Liver (tissue), 9 donors: ENCODE results near the gene FRAS1. TPM values are rescaled to one million over a fixed set of nuclear protein-coding genes. Genes with fewer than 3 reads are reported as not detected.

Experiments used
- DNase-seq: peaks from one replicate; pipeline ENCODE4 v3.0.0-alpha.2; 2017; ENCODE audit warnings: low spot score
- H3K27ac ChIP-seq, 2 donors: one replicate each; pipeline ENCODE4 v1.7.0; 2013; ENCODE audit warnings: inconsistent platforms in 2 of 2, low read length in 2 of 2, control low read depth in 1 of 2, low read depth in 1 of 2, mild to moderate bottlenecking in 1 of 2
- H3K27me3 ChIP-seq, 4 donors: one replicate each; pipeline versions ENCODE4 v1.6.1 to v1.7.0; 2013; ENCODE audit warnings: low read length in 3 of 4, inconsistent platforms in 1 of 4, mild to moderate bottlenecking in 1 of 4, moderate library complexity in 1 of 4; ENCODE audit not compliant: control insufficient read depth in 4 of 4, insufficient read depth in 4 of 4
- H3K36me3 ChIP-seq, 4 donors: one replicate each; pipeline versions ENCODE4 v1.6.1 to v1.7.0; 2013; ENCODE audit warnings: low read length in 3 of 4, mild to moderate bottlenecking in 3 of 4, low read depth in 1 of 4, moderate library complexity in 1 of 4; ENCODE audit not compliant: control insufficient read depth in 4 of 4, insufficient read depth in 3 of 4
- H3K4me1 ChIP-seq, 4 donors: one replicate each; pipeline versions ENCODE4 v1.6.1 to v1.7.0; 2013; ENCODE audit warnings: low read length in 3 of 4, mild to moderate bottlenecking in 3 of 4, moderate library complexity in 1 of 4; ENCODE audit not compliant: control insufficient read depth in 4 of 4, insufficient read depth in 4 of 4
- H3K4me3 ChIP-seq, 3 donors: one replicate each; pipeline versions ENCODE4 v1.6.1 to v1.7.0; 2013; ENCODE audit warnings: low read length in 3 of 3, control low read depth in 1 of 3, low read depth in 1 of 3, mild to moderate bottlenecking in 1 of 3
- H3K9ac ChIP-seq, 2 donors: one replicate each; pipeline ENCODE4 v1.7.0; 2013; ENCODE audit warnings: low read length in 2 of 2, mild to moderate bottlenecking in 2 of 2, moderate library complexity in 2 of 2, control low read depth in 1 of 2, low read depth in 1 of 2
- H3K9me3 ChIP-seq, 4 donors: one replicate each; pipeline versions ENCODE4 v1.6.1 to v1.7.0; 2013; ENCODE audit warnings: low read length in 3 of 4; ENCODE audit not compliant: control insufficient read depth in 4 of 4
- EGR1 ChIP-seq, 2 donors: IDR thresholded peaks; 2 replicates each; pipeline ENCODE4 v1.6.1; 2016 to 2018; ENCODE audit warnings: antibody characterized with exemption in 2 of 2, low read depth in 2 of 2
- FOXA1 ChIP-seq: IDR thresholded peaks from 2 replicates; pipeline ENCODE4 v1.6.1; 2016; ENCODE audit warnings: antibody characterized with exemption
- FOXA2 ChIP-seq: IDR thresholded peaks from 2 replicates; pipeline ENCODE4 v1.6.1; 2016; ENCODE audit warnings: antibody characterized with exemption
- HNF4A ChIP-seq, 2 donors: conservative IDR thresholded peaks; 2 replicates each; pipeline ENCODE4 v1.6.1; 2016; ENCODE audit warnings: antibody characterized with exemption in 2 of 2, mild to moderate bottlenecking in 2 of 2
- HNF4G ChIP-seq: IDR thresholded peaks from 2 replicates; pipeline ENCODE4 v1.6.1; 2016; ENCODE audit warnings: antibody characterized with exemption
- JUND ChIP-seq, 2 donors: IDR thresholded peaks; 2 replicates each; pipeline ENCODE4 v1.6.1; 2016; ENCODE audit warnings: antibody characterized with exemption in 2 of 2
- NR2F2 ChIP-seq: IDR thresholded peaks from 2 replicates; pipeline ENCODE4 v1.6.1; 2016; ENCODE audit warnings: antibody characterized with exemption
- RAD21 ChIP-seq, 2 donors: IDR thresholded peaks; 2 replicates each; pipeline ENCODE4 v1.6.1; 2016; ENCODE audit warnings: antibody characterized with exemption in 2 of 2, mild to moderate bottlenecking in 2 of 2
- SP1 ChIP-seq: IDR thresholded peaks from 2 replicates; pipeline ENCODE4 v1.6.1; 2018; ENCODE audit warnings: antibody characterized with exemption, mild to moderate bottlenecking
- TAF1 ChIP-seq: conservative IDR thresholded peaks from 2 replicates; pipeline ENCODE4 v1.6.1; 2016; ENCODE audit warnings: antibody characterized with exemption, mild to moderate bottlenecking
- YY1 ChIP-seq: IDR thresholded peaks from 2 replicates; pipeline ENCODE4 v1.6.1; 2016; ENCODE audit warnings: antibody characterized with exemption, mild to moderate bottlenecking
- WGBS: extraction: QIAGEN DNeasy Blood & Tissue Kit; methylation state at CpG from one replicate; pipeline ENCODE4 v1.1.7; 2013; 5-methylcytosine and 5-hydroxymethylcytosine counted together
- polyA plus RNA-seq, 2 donors: library from polyadenylated mRNA; stranded (reverse) in 1 of 2; unstranded in 1 of 2; fragments of 200-250 nt in 1 of 2; fragments of >200 nt in 1 of 2; fragmentation: Nextera tagmentation in 1 of 2; extraction: Ambion mirVana in 1 of 2; gene quantifications; one replicate each; pipeline versions ENCODE4 v1.2.1 to v1.2.3, GENCODE V29; 2013 to 2015
- total RNA-seq, 2 donors: library from RNA; depleted of rRNA; stranded (reverse); fragments of >200 nt; gene quantifications; one replicate each; pipeline ENCODE4 v1.2.3, GENCODE V29; 2014
- TF ChIP-seq, protein P1 (sequence below): IDR thresholded peaks from 2 replicates; pipeline ENCODE4 v1.6.1; 2016; ENCODE audit warnings: antibody characterized with exemption, mild to moderate bottlenecking
- TF ChIP-seq, protein P2 (sequence below): IDR thresholded peaks from 2 replicates; pipeline ENCODE4 v1.6.1; 2016; ENCODE audit warnings: antibody characterized with exemption
- TF ChIP-seq, protein P3 (sequence below): fragments of 150-350 bp; IDR thresholded peaks from 2 replicates; pipeline ENCODE4 v1.5.1; 2017; ENCODE audit warnings: improper control_type of control experiment, low read depth, low read length; ENCODE audit not compliant: missing input control
- TF ChIP-seq, protein P4 (sequence below): IDR thresholded peaks from 2 replicates; pipeline ENCODE4 v1.6.1; 2016; ENCODE audit warnings: antibody characterized with exemption
- TF ChIP-seq, protein P5 (sequence below): IDR thresholded peaks from 2 replicates; pipeline ENCODE4 v1.6.1; 2016; ENCODE audit warnings: antibody characterized with exemption
- donor health status: healthy.
- donor health status: healthy.
- donor health status: healthy.
- donor health status: healthy.
- donor health status: healthy.

Gene FRAS1
- total and polyA plus RNA-seq, 4 donors, result 0.08 to 6.0 (median 1.1) TPM

DNA sequence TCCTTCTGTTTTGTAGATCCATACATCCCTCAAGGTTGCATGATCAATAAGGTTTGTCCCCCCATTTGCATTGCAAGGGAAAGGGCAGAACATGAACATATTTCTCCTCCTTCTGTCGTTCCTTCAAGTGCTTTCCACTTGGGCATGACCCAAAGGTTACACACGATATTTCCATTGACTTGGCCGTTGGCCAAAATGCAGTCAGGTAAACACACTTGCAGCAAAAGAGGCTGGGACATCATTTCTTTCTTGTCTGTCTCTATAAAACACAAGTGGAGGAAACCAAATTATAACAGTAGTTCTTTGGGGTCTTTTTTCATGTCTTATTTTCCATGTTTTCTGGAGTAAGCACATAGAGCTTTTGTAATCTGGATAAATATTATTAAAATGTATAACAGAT lies 156.1 kb downstream of the FRAS1 start:
- Histone ChIP-seq H3K4me3 (no peak overlapping the region), H3K4me1 (no peaks in the 10 kb centered on the region), H3K9ac (no peak overlapping the region), H3K27me3 (peaks cover 0 to 3% (median 0%) of the 10 kb centered on the region in 4 donors), H3K27ac (no peak overlapping the region), H3K9me3 (no peaks in the 10 kb centered on the region), H3K36me3 (no peaks in the 10 kb centered on the region)
- 39% methylated on average over 3 of the region's 3 CpGs for WGBS
- no peak for DNase-seq
- TF ChIP-seq FOXA2 (no peak), NR2F2 (no peak), EGR1 (IDR thresholded peaks at IDR 0.05; ENCODE audit: low read depth in 2 of 2) (no peak), FOXA1 (no peak), SP1 (no peak), TAF1 (no peak), RAD21 (IDR thresholded peaks at IDR 0.05) (no peak), JUND (IDR thresholded peaks at IDR 0.05) (no peak), HNF4A (conservative IDR thresholded peaks at IDR 0.05) (no peak), YY1 (no peak)
- TF ChIP-seq, protein P1, sequence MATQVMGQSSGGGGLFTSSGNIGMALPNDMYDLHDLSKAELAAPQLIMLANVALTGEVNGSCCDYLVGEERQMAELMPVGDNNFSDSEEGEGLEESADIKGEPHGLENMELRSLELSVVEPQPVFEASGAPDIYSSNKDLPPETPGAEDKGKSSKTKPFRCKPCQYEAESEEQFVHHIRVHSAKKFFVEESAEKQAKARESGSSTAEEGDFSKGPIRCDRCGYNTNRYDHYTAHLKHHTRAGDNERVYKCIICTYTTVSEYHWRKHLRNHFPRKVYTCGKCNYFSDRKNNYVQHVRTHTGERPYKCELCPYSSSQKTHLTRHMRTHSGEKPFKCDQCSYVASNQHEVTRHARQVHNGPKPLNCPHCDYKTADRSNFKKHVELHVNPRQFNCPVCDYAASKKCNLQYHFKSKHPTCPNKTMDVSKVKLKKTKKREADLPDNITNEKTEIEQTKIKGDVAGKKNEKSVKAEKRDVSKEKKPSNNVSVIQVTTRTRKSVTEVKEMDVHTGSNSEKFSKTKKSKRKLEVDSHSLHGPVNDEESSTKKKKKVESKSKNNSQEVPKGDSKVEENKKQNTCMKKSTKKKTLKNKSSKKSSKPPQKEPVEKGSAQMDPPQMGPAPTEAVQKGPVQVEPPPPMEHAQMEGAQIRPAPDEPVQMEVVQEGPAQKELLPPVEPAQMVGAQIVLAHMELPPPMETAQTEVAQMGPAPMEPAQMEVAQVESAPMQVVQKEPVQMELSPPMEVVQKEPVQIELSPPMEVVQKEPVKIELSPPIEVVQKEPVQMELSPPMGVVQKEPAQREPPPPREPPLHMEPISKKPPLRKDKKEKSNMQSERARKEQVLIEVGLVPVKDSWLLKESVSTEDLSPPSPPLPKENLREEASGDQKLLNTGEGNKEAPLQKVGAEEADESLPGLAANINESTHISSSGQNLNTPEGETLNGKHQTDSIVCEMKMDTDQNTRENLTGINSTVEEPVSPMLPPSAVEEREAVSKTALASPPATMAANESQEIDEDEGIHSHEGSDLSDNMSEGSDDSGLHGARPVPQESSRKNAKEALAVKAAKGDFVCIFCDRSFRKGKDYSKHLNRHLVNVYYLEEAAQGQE, result no peak
- TF ChIP-seq, protein P2, sequence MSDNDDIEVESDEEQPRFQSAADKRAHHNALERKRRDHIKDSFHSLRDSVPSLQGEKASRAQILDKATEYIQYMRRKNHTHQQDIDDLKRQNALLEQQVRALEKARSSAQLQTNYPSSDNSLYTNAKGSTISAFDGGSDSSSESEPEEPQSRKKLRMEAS, result no peak
- TF ChIP-seq, protein P3, sequence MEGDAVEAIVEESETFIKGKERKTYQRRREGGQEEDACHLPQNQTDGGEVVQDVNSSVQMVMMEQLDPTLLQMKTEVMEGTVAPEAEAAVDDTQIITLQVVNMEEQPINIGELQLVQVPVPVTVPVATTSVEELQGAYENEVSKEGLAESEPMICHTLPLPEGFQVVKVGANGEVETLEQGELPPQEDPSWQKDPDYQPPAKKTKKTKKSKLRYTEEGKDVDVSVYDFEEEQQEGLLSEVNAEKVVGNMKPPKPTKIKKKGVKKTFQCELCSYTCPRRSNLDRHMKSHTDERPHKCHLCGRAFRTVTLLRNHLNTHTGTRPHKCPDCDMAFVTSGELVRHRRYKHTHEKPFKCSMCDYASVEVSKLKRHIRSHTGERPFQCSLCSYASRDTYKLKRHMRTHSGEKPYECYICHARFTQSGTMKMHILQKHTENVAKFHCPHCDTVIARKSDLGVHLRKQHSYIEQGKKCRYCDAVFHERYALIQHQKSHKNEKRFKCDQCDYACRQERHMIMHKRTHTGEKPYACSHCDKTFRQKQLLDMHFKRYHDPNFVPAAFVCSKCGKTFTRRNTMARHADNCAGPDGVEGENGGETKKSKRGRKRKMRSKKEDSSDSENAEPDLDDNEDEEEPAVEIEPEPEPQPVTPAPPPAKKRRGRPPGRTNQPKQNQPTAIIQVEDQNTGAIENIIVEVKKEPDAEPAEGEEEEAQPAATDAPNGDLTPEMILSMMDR, result no peak
- TF ChIP-seq, protein P4, sequence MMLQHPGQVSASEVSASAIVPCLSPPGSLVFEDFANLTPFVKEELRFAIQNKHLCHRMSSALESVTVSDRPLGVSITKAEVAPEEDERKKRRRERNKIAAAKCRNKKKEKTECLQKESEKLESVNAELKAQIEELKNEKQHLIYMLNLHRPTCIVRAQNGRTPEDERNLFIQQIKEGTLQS, result no peak
- TF ChIP-seq, protein P5, sequence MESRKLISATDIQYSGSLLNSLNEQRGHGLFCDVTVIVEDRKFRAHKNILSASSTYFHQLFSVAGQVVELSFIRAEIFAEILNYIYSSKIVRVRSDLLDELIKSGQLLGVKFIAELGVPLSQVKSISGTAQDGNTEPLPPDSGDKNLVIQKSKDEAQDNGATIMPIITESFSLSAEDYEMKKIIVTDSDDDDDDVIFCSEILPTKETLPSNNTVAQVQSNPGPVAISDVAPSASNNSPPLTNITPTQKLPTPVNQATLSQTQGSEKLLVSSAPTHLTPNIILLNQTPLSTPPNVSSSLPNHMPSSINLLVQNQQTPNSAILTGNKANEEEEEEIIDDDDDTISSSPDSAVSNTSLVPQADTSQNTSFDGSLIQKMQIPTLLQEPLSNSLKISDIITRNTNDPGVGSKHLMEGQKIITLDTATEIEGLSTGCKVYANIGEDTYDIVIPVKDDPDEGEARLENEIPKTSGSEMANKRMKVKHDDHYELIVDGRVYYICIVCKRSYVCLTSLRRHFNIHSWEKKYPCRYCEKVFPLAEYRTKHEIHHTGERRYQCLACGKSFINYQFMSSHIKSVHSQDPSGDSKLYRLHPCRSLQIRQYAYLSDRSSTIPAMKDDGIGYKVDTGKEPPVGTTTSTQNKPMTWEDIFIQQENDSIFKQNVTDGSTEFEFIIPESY, result no peak

DNA sequence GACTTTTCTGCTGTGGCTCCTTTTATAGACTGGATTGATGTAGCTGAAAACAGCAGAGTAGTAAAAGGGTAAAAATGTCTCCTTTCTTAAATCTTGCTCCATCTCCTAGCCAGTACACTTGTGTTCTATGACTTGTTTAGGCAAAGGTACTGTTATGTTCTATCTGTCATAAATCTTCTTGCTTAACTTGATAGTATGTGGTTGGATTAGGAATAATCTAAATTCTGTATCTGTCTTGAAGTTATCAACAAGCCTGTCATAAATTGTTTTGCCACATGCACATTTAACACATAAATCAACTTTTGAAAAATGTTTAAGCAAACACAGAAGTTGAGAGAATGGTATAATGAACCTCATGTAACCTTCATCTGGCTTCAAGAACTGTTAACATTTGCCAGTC lies 157.0 kb downstream of the FRAS1 start:
- no peaks in the 10 kb centered on the region for H3K9me3 ChIP-seq
- no peak overlapping the region for H3K9ac ChIP-seq
- H3K27me3 ChIP-seq, result peaks cover 0 to 3% (median 0%) of the 10 kb centered on the region in 4 donors
- H3K4me3 ChIP-seq, result no peak overlapping the region
- DNase-seq, result no peak
- H3K27ac ChIP-seq, result no peak overlapping the region
- H3K4me1 ChIP-seq, result no peaks in the 10 kb centered on the region
- no peaks in the 10 kb centered on the region for H3K36me3 ChIP-seq
- TF ChIP-seq EGR1 (IDR thresholded peaks at IDR 0.05; ENCODE audit: low read depth in 2 of 2) (no peak), FOXA2 (no peak), FOXA1 (no peak), RAD21 (IDR thresholded peaks at IDR 0.05) (no peak), HNF4G (no peak)
- TF ChIP-seq, protein P2, result no peak
- TF ChIP-seq, protein P3, result no peak
- TF ChIP-seq, protein P5, result no peak
